ENCODE measurements around the gene ATP9A.

- TF ChIP-seq, protein P1, sequence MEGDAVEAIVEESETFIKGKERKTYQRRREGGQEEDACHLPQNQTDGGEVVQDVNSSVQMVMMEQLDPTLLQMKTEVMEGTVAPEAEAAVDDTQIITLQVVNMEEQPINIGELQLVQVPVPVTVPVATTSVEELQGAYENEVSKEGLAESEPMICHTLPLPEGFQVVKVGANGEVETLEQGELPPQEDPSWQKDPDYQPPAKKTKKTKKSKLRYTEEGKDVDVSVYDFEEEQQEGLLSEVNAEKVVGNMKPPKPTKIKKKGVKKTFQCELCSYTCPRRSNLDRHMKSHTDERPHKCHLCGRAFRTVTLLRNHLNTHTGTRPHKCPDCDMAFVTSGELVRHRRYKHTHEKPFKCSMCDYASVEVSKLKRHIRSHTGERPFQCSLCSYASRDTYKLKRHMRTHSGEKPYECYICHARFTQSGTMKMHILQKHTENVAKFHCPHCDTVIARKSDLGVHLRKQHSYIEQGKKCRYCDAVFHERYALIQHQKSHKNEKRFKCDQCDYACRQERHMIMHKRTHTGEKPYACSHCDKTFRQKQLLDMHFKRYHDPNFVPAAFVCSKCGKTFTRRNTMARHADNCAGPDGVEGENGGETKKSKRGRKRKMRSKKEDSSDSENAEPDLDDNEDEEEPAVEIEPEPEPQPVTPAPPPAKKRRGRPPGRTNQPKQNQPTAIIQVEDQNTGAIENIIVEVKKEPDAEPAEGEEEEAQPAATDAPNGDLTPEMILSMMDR (conservative IDR thresholded peaks at IDR 0.05; ENCODE audit: low read depth, low read length): no peak
- TF ChIP-seq USF2 (IDR thresholded peaks at IDR 0.05; ENCODE audit: low read depth, low read length) (no peak), POLR2A (IDR thresholded peaks at IDR 0.05; ENCODE audit: low read depth, low read length) (no peak), SMC3 (IDR thresholded peaks at IDR 0.05; ENCODE audit: low read depth, low read length) (no peak), BHLHE40 (IDR thresholded peaks at IDR 0.05; ENCODE audit: low read depth, low read length) (no peak), FOS (IDR thresholded peaks at IDR 0.05; ENCODE audit: low read depth, low read length) (no peak), CHD1 (IDR thresholded peaks at IDR 0.05; ENCODE audit: low read depth, low read length) (no peak), RCOR1 (IDR thresholded peaks at IDR 0.05; ENCODE audit: insufficient replicate concordance, low read length) (no peak), MAFK (IDR thresholded peaks at IDR 0.05; ENCODE audit: low read depth, low read length) (no peak), CEBPB (IDR thresholded peaks at IDR 0.05; ENCODE audit: low read depth, low read length) (no peak), MXI1 (IDR thresholded peaks at IDR 0.05; ENCODE audit: borderline replicate concordance, low read depth, low read length) (no peak)
These were observed 143.1 kb downstream of the ATP9A start for GRCh38 chr20:51625105-51625504.
